NOMO-1 (cell line): ENCODE measurements around the gene FCGR2B.
"Not testable (repeated sequence)": the region's sequence is repeated elsewhere in the genome, so short reads cannot be mapped to it uniquely, and the experiment has no call there.

Experiments used
- DNase-seq, 2 experiments: peaks; one replicate each; lab custom pipeline; 2025; ENCODE audit not compliant: unreplicated experiment in 2 of 2; lab: John Stamatoyannopoulos, UW

The FCGR2B gene

GRCh38 chr1:161644855-161645254 is 18.1 kb upstream of the FCGR2B start:
- DNase-seq: not testable (repeated sequence)

GRCh38 chr1:161647507-161648360 is 15.2 kb upstream of the FCGR2B start:
- peak in 1 of 2 experiments; percentile 48 for DNase-seq

DNA sequence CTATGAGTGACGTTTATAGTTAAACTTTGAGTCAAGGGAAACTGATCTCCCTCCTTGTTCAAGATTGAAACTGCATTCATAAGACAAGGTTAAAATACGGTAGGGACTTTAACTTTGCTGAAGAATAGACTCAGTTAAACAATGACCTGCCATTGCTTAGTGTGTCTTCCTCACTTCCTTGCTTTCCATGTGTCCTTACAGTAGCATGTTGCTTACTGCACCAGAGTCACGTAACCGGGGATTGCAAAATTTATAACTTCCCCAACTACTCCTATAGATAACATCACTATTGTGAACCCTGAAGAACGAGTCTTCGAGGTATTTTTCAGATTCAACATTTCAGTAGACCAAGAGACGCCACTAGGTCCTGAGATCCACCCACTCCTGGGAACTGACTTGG is 9.4 kb upstream of the FCGR2B start:
- not testable (repeated sequence) for DNase-seq

- not testable (repeated sequence) for DNase-seq
Measured at GRCh38 chr1:161653971-161654370, 9.0 kb upstream of the FCGR2B start.

DNA sequence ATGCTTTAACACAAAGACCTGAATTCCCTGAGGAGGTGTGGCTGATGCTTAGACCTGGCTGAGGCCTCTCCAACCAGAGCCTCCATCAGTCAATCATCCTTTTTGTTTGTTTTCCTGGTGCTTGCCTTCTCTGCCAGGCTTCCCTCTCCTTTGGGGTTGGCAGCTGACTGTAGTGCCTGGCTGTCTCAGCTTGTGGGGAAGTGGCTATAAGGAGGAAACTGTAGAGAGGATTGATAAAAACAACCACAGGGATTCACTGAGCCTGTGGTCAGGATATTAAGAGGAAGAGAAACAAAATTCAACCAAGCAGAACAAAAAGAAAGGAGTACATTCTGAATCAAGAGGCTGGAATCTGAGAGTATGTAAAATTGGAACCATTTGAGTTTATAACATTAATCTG is 4.4 kb upstream of the FCGR2B start:
- DNase-seq: not testable (repeated sequence)

DNA sequence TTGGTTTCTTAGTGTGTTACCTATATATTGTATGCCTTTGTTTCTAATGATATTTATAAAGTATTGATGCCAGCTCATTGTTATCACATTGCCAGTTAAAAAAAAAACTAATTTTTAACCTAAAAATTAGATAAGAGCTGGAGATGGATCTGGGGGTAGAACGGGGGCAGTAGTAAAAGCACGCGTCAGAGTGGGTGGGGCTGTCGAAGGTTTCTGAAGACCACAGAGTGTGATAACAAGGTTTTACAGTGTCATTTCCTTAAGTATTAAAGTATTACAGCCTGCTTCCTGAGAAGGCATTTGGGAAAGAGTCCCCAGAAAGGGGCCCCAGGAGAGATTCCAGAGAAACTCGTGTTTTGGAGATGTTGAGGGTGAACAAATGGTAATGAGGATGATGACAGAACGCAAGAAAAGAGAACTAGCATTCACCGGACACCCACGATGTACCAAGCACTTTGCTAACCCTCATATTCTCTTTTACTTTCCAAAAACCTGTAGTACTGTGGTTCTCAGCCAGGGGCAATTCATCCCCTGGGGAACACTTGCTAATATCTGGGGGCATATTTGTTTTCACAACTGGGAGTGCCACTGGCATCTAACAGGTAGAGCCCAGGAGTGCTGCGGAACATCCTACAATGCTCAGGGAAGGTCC is 1.2 kb upstream of the FCGR2B start:
- not testable (repeated sequence) for DNase-seq

- DNase-seq: not testable (repeated sequence)
Measured at GRCh38 chr1:161663569-161663968, 626 bp downstream of the FCGR2B start.

DNA sequence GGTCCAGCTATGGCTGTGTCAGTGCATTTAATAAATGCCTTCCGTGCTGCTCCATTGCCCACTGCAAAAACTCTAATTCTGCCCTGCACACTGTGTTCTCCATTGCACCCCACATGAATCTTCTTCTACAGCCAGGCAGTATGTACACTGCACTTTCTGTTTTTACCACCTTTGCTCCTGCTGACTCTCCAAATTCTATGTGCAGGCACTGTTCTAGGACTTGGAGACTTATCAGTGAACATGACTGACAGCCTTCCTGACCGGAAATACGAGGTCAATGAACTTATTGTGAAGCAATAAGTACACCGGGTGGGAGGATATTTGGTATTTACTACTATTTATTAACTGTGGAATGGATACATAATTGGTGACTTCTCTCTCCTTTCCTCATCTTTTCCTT is 1.7 kb downstream of the FCGR2B start:
- DNase-seq: not testable (repeated sequence)

DNA sequence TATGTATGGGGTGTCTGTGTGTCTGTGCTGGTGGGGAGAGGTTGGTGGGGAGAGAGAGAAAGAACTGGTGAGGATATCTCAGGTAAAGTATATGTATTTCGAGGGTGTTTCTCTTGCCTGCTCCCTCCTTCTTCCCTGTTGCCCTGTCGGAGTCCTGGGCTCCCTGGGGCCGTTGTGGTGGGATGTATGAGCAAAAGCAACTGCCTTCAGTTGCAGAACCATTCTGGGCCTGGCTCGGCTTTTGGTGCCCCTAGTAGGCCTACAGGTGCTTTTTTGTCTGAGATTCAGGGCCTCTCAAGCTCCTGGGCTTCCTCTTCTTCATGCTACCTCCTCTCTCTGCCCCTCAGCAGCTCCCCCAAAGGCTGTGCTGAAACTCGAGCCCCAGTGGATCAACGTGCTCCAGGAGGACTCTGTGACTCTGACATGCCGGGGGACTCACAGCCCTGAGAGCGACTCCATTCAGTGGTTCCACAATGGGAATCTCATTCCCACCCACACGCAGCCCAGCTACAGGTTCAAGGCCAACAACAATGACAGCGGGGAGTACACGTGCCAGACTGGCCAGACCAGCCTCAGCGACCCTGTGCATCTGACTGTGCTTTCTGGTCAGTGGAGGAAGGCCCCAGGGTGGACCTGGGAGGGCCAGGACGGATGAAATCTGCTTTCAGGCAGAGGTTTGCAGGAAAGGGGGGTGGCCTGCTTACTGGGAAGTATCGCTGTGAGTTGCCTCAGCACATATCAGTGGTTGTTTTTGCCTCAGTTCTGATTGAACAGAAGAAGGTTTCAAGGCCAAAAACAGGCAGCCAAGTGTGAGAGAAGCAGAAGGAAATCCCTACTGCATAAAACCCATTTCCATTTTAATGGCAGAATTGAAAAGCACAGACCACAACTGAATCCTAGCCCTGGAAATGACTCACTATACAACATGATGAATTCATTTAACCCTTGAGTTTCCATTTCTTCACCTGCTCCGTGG is 8.4 kb downstream of the FCGR2B start:
- not testable (repeated sequence) for DNase-seq

GRCh38 chr1:161673437-161673836 is 10.5 kb downstream of the FCGR2B start:
- DNase-seq: not testable (repeated sequence)

DNA sequence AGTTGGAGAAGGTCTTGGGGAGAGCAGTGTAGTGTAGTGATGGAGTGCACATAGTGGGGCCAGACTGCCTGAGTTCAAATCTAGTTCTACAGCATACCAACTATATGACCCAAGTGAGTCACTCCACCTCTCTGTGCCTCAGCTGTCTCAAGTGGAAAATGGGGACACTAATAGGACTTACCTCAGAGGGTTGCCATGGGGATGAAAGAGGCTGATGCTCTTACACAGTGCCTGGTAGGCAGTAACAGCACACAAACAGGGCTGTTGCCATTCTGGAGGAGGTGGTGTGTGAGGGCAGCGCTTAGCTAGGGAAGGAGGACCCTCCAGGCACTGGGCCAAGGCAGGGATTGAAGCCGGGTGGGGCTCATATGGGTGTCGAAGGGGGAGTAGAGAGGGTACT is 11.5 kb downstream of the FCGR2B start:
- DNase-seq: not testable (repeated sequence)

DNA sequence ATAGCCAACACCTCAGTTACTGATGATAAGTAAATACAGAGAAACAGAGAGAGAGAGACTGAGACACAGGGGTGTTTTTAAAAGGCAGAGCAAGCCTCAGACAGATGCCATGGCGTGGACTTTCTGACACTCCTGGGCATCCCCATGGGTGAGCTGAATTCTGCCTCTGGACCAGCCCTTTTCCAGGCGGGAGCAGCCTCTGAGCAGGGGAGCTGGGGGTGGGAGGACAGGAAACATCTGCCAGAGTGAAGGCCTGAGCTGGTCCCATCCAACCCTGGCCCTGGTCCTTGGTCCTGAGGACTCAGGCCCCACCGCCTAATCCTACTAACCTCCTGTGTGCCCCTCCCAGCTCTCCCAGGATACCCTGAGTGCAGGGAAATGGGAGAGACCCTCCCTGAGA is 12.0 kb downstream of the FCGR2B start:
- not testable (repeated sequence) for DNase-seq

- DNase-seq: no peak
Measured at GRCh38 chr1:161676441-161676840, 13.5 kb downstream of the FCGR2B start.

DNA sequence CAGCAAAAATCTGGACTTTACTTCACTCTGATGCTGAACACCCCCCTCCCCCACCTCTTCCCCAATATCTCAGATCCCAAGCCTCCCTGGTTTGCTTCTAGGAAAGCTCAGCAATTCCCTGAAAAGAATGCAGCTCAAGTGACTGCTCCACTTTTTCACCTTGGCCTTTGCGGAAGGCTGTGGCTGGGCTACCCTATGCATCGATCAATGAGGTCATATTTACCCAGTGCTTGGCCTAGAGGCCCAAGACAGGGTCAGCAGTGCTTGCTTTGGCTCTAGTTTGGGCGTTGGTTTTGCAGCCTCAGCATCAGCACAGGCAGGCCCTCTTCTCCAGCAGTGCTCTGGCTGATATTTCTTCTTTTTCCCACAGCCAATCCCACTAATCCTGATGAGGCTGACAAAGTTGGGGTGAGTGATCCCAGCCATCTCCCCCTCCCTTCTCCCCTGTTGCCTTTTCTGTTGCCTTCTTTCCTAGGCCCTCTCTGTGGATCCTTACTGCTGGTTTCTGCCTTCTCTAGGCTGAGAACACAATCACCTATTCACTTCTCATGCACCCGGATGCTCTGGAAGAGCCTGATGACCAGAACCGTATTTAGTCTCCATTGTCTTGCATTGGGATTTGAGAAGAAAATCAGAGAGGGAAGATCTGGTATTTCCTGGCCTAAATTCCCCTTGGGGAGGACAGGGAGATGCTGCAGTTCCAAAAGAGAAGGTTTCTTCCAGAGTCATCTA is 14.2 kb downstream of the FCGR2B start:
- no peak for DNase-seq

DNA sequence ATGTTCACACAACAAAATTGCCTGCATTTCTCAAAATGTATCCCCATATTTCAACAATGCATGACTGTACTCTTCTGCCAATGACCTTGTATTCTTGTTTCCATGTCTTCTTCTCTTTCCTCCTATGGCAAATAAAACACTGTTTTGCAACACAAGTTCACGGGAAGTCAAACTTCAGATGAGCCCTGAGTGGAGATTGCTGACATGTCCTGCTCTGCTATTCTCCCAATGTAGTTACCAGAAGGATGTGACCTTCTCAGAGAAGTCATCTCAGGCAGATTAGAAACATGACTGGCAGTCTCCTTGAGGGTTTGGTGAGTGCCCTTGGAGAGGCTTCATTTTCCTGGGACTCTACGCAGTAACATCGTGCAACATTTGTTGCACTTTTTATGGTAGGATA is 15.6 kb downstream of the FCGR2B start:
- DNase-seq: no peak

GRCh38 chr1:161681879-161682278 is 18.9 kb downstream of the FCGR2B start:
- no peak for DNase-seq

GRCh38 chr1:161688946-161689345 is 26.0 kb downstream of the FCGR2B start:
- DNase-seq: peak in 1 of 2 experiments; percentile 22

DNA sequence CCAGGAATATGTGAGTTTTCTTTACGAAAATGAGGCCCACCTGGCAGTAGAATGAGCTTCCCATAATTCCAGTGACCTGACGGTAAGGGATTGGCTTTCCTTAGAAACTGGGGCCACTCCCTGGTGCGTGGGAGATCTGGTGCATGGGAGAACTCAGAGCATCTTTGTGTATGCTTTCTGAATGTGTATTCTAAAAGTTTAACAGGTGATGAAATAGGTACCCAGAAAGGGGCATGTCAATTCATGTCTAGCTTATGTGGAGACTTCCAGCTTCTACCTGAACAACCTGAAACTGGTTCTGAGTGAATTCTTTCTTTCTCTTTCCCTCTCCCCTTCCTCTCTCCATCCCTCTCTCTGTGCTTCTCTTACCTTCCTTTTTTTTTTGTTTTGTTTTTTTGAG is 28.9 kb downstream of the FCGR2B start:
- DNase-seq: no peak

GRCh38 chr1:161693020-161693712 is 30.2 kb downstream of the FCGR2B start:
- not testable (repeated sequence) for DNase-seq

DNA sequence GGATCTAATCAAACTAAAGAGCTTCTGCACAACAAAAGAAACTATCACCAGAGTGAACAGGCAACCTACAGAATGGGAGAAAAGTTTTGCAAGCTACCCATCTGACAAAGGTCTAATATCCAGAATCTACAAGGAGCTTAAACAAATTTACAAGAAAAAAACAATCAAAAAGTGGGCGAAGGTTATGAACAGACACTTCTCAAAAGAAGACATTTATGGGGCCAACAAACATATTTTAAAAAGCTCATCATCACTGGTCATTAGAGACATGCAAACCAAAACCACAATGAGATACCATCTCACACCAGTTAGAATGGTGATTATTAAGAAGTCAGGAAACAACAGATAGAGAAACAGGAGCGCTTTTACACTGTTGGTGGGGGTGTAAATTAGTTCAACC is 35.4 kb downstream of the FCGR2B start:
- DNase-seq: not testable (repeated sequence)
